Activated CD8-positive, alpha-beta memory T cell treated with anti-CD3 and anti-CD28 coated beads, Interleukin-2, amount 10 ng/mL, durations not matched to agents 7 days and 5 days (primary cell): Measurements from ENCODE around the gene PODXL. TPM values are rescaled to one million over a fixed set of nuclear protein-coding genes. Genes with fewer than 3 reads are reported as not detected.
A peak's percentile ranks its signal among the peaks of the same experiment; 100 is the strongest.
"Not testable (repeated sequence)": the region's sequence is repeated elsewhere in the genome, so short reads cannot be mapped to it uniquely, and the experiment has no call there.

Experiments used
- ATAC-seq: fragments of 150-1000 bp; cut with Tn5 transposase; one replicate; pipeline ENCODE4 v1.10.0; 2021; ENCODE audit warnings: moderate library complexity
- CTCF ChIA-PET: fragments of 350-600 bp; sonication (Branson Sonifier 250); formaldehyde crosslinking; loops from one replicate; lab custom pipeline; 2021; ENCODE audit warnings: antibody characterized with exemption; lab: Charles Lee
- DNase-seq: peaks from one replicate; pipeline ENCODE4 v3.0.0-alpha.2; 2020
- H3K27ac Mint-ChIP-seq: one replicate; pipeline ENCODE4 v1.8.0; 2021; ENCODE audit warnings: mild to moderate bottlenecking, mixed read lengths
- H3K27me3 Mint-ChIP-seq: one replicate; pipeline ENCODE4 v1.8.0; 2021; ENCODE audit warnings: mixed read lengths
- H3K36me3 Mint-ChIP-seq: one replicate; pipeline ENCODE4 v1.8.0; 2021; ENCODE audit warnings: mild to moderate bottlenecking, mixed read lengths
- H3K4me1 Mint-ChIP-seq: one replicate; pipeline ENCODE4 v1.8.0; 2021; ENCODE audit warnings: mixed read lengths
- H3K4me3 Mint-ChIP-seq: one replicate; pipeline ENCODE4 v1.8.0; 2021; ENCODE audit warnings: mild to moderate bottlenecking, moderate library complexity, mixed read lengths
- H3K9me3 Mint-ChIP-seq: one replicate; pipeline ENCODE4 v1.8.0; 2022; ENCODE audit warnings: low read depth, mixed read lengths
- total RNA-seq, 2 experiments: library from RNA; stranded (reverse); gene quantifications; one replicate each; pipeline ENCODE4 v1.2.3, GENCODE V29; 2021

Gene PODXL
- total RNA-seq, 2 experiments from 2014 or later, result 2.3 to 3.2 TPM

- DNase-seq (no peak), ATAC-seq (no peak)
- peaks cover 35% of the 10 kb centered on the region for H3K4me1 Mint-ChIP-seq
- no peaks in the 10 kb centered on the region for H3K36me3 Mint-ChIP-seq
- no peak overlapping the region for H3K27ac Mint-ChIP-seq
- no peak overlapping the region for H3K4me3 Mint-ChIP-seq
- H3K27me3 Mint-ChIP-seq, result peaks cover 7% of the 10 kb centered on the region
- CTCF ChIA-PET, result interaction anchor here (0.6 to 4.9 kb wide), 13 partner anchors 12 to 527 kb away, joined by 3 to 39 read pairs (median 3); no protein-coding TSS in a partner anchor
- H3K9me3 Mint-ChIP-seq, result no peaks in the 10 kb centered on the region
Measured at GRCh38 chr7:131508754-131509486, 47.5 kb downstream of the PODXL start.

GRCh38 chr7:131507592-131508331 is 48.7 kb downstream of the PODXL start:
- Mint-ChIP-seq H3K4me3 (no peak overlapping the region), H3K27ac (peak overlapping the region; percentile 22), H3K27me3 (peaks cover 7% of the 10 kb centered on the region), H3K9me3 (no peaks in the 10 kb centered on the region), H3K4me1 (peaks cover 29% of the 10 kb centered on the region), H3K36me3 (no peaks in the 10 kb centered on the region)
- ATAC-seq, result peak; percentile 91
- CTCF ChIA-PET, result interaction anchor here (1.1 to 4.9 kb wide), 10 partner anchors 13 to 526 kb away, joined by 3 to 39 read pairs (median 4); no protein-coding TSS in a partner anchor
- peak; percentile 88 for DNase-seq

- peaks cover 7% of the 10 kb centered on the region for H3K27me3 Mint-ChIP-seq
- no peak overlapping the region for H3K27ac Mint-ChIP-seq
- H3K36me3 Mint-ChIP-seq, result peaks cover 2% of the 10 kb centered on the region
- DNase-seq (no peak), ATAC-seq (no peak)
- no peaks in the 10 kb centered on the region for H3K9me3 Mint-ChIP-seq
- H3K4me3 Mint-ChIP-seq, result no peak overlapping the region
- CTCF ChIA-PET, result interaction anchor here (1.5 to 4.9 kb wide), 4 partner anchors 9 to 448 kb away, joined by 3 to 39 read pairs (median 9); no protein-coding TSS in a partner anchor
- peaks cover 31% of the 10 kb centered on the region for H3K4me1 Mint-ChIP-seq
Measured at GRCh38 chr7:131506597-131506996, 49.8 kb downstream of the PODXL start.

GRCh38 chr7:131505636-131506557 is 50.5 kb downstream of the PODXL start:
- DNase-seq (no peak), ATAC-seq (no peak)
- CTCF ChIA-PET, result interaction anchor here (1.5 to 4.9 kb wide), 2 partner anchors 9 to 150 kb away, joined by 3 to 39 read pairs; no protein-coding TSS in a partner anchor
- no peak overlapping the region for H3K27ac Mint-ChIP-seq
- H3K9me3 Mint-ChIP-seq, result no peaks in the 10 kb centered on the region
- no peak overlapping the region for H3K4me3 Mint-ChIP-seq
- H3K4me1 Mint-ChIP-seq, result peaks cover 35% of the 10 kb centered on the region
- H3K36me3 Mint-ChIP-seq, result peaks cover 2% of the 10 kb centered on the region
- H3K27me3 Mint-ChIP-seq, result peaks cover 7% of the 10 kb centered on the region

GRCh38 chr7:131505037-131505620 is 51.3 kb downstream of the PODXL start:
- not testable (repeated sequence) for H3K4me3 Mint-ChIP-seq, H3K27ac Mint-ChIP-seq, ATAC-seq, H3K36me3 Mint-ChIP-seq, DNase-seq, H3K9me3 Mint-ChIP-seq, H3K27me3 Mint-ChIP-seq
- CTCF ChIA-PET, result interaction anchor here (2.4 kb wide), 1 partner anchor 42 kb away, joined by 7 read pairs; no protein-coding TSS in a partner anchor
- peaks cover 39% of the 10 kb centered on the region for H3K4me1 Mint-ChIP-seq

- H3K27ac Mint-ChIP-seq, result no peak overlapping the region
- ATAC-seq (no peak), DNase-seq (no peak)
- no peaks in the 10 kb centered on the region for H3K9me3 Mint-ChIP-seq
- CTCF ChIA-PET, result interaction anchor here (0.6 to 5.2 kb wide), 4 partner anchors 9 to 150 kb away, joined by 3 to 45 read pairs (median 5); no protein-coding TSS in a partner anchor
- H3K27me3 Mint-ChIP-seq, result peaks cover 7% of the 10 kb centered on the region
- H3K4me1 Mint-ChIP-seq, result peaks cover 39% of the 10 kb centered on the region
- no peak overlapping the region for H3K4me3 Mint-ChIP-seq
- peaks cover 2% of the 10 kb centered on the region for H3K36me3 Mint-ChIP-seq
Measured at GRCh38 chr7:131504157-131504899, 52.1 kb downstream of the PODXL start.

- DNase-seq (no peak), ATAC-seq (no peak)
- CTCF ChIA-PET, result interaction anchor here (2.4 to 5.2 kb wide), 2 partner anchors 10 to 43 kb away, joined by 7 to 45 read pairs; no protein-coding TSS in a partner anchor
- Mint-ChIP-seq H3K36me3 (peaks cover 2% of the 10 kb centered on the region), H3K9me3 (no peaks in the 10 kb centered on the region), H3K4me1 (peaks cover 39% of the 10 kb centered on the region), H3K27me3 (peaks cover 3% of the 10 kb centered on the region), H3K4me3 (no peak overlapping the region), H3K27ac (no peak overlapping the region)
Measured at GRCh38 chr7:131503639-131504038, 52.8 kb downstream of the PODXL start.

GRCh38 chr7:131502810-131503508 is 53.5 kb downstream of the PODXL start:
- peaks cover 2% of the 10 kb centered on the region for H3K36me3 Mint-ChIP-seq
- H3K9me3 Mint-ChIP-seq, result no peaks in the 10 kb centered on the region
- H3K4me3 Mint-ChIP-seq, result no peak overlapping the region
- no peak for ATAC-seq
- H3K27me3 Mint-ChIP-seq, result peaks cover under 1% of the 10 kb centered on the region
- no peak overlapping the region for H3K27ac Mint-ChIP-seq
- no peak for DNase-seq
- CTCF ChIA-PET, result interaction anchor here (1.0 to 5.2 kb wide), 3 partner anchors 11 to 435 kb away, joined by 3 to 45 read pairs (median 7); no protein-coding TSS in a partner anchor
- peaks cover 34% of the 10 kb centered on the region for H3K4me1 Mint-ChIP-seq

- no peak overlapping the region for H3K4me3 Mint-ChIP-seq
- ATAC-seq (no peak), DNase-seq (no peak)
- H3K27me3 Mint-ChIP-seq, result no peaks in the 10 kb centered on the region
- CTCF ChIA-PET, result interaction anchor here (1.0 to 5.2 kb wide), 7 partner anchors 8 to 434 kb away, joined by 3 to 45 read pairs (median 4); no protein-coding TSS in a partner anchor
- H3K27ac Mint-ChIP-seq, result peak overlapping the region; percentile 69
- H3K9me3 Mint-ChIP-seq, result no peaks in the 10 kb centered on the region
- H3K4me1 Mint-ChIP-seq, result peaks cover 31% of the 10 kb centered on the region
- peaks cover 6% of the 10 kb centered on the region for H3K36me3 Mint-ChIP-seq
Measured at GRCh38 chr7:131501930-131502685, 54.3 kb downstream of the PODXL start.

GRCh38 chr7:131501422-131501821 is 55.0 kb downstream of the PODXL start:
- Mint-ChIP-seq H3K4me1 (peaks cover 31% of the 10 kb centered on the region), H3K27me3 (no peaks in the 10 kb centered on the region), H3K36me3 (peaks cover 10% of the 10 kb centered on the region), H3K27ac (peak overlapping the region; percentile 69), H3K9me3 (no peaks in the 10 kb centered on the region), H3K4me3 (no peak overlapping the region)
- DNase-seq (peak; percentile 88), ATAC-seq (peak; percentile 97)
- CTCF ChIA-PET, result interaction anchor here (0.8 to 5.2 kb wide), 8 partner anchors 9 to 433 kb away, joined by 3 to 45 read pairs (median 4); no protein-coding TSS in a partner anchor
